Measurements from ENCODE around the gene UCK1.

The UCK1 gene

DNA sequence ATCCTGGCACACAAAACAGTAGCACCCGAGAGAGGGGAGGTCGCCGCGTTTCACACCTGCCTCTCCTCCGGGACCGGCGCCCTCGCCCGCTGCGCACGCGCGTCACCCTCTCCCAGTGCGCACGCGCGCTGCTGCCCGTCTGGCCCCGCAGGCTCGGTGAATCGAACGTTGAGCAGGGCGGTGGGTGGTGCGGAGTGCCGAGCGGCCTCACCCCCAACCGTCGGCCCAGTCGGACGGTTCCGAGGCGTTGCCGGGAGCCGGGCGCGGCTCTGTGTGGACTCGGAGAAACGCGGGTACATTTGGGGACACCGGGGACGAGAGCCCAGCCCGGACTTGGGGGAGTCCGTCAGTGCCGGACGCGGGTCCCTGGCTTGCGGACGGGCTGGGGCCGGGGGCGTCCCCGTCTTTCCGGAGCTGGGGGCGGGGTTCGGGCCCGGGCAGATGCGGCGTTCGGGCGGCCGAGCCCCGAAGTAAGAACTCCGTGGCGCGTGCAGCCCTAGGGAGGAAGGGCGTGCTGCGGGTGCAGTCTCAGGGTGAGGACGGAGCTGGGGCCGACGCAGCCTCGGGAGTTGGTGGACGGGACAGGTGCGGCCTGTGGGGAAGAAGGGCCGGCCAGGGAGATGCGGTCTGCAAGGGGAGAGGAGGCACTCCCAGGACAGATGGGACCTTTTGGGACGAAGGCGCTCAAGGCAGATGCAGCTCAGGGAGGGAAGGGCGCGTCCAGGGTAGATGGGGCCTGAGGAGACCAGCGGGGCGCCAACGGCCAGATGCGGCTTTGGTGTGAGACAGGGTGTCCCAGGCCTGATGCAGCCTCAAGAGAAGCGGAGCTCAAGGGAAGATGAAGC lies 28.1 kb downstream of the UCK1 start, which contains the start of gene POMT1:
Gene POMT1 (plus strand): TSS at position 138 of the 845 bp plus-strand sequence. CDS start 1,301 bp downstream, outside the sequence.
- Histone ChIP-seq H3K27ac (replicated peaks) (peak within 1 kb of the TSS; percentile 78), H3K4me3 (replicated peaks; ENCODE audit: insufficient read depth, low read length) (peak within 1 kb of the TSS; percentile 84), H3K27me3 (ENCODE audit: insufficient read depth, poor library complexity, severe bottlenecking) (no peaks in the 10 kb centered on the region)
- DNase-seq (ENCODE audit: low read depth in 1 of 2, low spot score in 1 of 2): peak; percentile 75 to 84
- no peak for TF ChIP-seq GABPA (IDR thresholded peaks at IDR 0.05; ENCODE audit: low read depth)
- TF ChIP-seq, protein P1, sequence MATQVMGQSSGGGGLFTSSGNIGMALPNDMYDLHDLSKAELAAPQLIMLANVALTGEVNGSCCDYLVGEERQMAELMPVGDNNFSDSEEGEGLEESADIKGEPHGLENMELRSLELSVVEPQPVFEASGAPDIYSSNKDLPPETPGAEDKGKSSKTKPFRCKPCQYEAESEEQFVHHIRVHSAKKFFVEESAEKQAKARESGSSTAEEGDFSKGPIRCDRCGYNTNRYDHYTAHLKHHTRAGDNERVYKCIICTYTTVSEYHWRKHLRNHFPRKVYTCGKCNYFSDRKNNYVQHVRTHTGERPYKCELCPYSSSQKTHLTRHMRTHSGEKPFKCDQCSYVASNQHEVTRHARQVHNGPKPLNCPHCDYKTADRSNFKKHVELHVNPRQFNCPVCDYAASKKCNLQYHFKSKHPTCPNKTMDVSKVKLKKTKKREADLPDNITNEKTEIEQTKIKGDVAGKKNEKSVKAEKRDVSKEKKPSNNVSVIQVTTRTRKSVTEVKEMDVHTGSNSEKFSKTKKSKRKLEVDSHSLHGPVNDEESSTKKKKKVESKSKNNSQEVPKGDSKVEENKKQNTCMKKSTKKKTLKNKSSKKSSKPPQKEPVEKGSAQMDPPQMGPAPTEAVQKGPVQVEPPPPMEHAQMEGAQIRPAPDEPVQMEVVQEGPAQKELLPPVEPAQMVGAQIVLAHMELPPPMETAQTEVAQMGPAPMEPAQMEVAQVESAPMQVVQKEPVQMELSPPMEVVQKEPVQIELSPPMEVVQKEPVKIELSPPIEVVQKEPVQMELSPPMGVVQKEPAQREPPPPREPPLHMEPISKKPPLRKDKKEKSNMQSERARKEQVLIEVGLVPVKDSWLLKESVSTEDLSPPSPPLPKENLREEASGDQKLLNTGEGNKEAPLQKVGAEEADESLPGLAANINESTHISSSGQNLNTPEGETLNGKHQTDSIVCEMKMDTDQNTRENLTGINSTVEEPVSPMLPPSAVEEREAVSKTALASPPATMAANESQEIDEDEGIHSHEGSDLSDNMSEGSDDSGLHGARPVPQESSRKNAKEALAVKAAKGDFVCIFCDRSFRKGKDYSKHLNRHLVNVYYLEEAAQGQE (IDR thresholded peaks at IDR 0.05; ENCODE audit: insufficient replicate concordance, low read depth): peak; percentile 18
- TF ChIP-seq POLR2AphosphoS5 (IDR thresholded peaks at IDR 0.05; ENCODE audit: low read depth): peak; percentile 41; the same call in 1 of the 2 replicates

DNA sequence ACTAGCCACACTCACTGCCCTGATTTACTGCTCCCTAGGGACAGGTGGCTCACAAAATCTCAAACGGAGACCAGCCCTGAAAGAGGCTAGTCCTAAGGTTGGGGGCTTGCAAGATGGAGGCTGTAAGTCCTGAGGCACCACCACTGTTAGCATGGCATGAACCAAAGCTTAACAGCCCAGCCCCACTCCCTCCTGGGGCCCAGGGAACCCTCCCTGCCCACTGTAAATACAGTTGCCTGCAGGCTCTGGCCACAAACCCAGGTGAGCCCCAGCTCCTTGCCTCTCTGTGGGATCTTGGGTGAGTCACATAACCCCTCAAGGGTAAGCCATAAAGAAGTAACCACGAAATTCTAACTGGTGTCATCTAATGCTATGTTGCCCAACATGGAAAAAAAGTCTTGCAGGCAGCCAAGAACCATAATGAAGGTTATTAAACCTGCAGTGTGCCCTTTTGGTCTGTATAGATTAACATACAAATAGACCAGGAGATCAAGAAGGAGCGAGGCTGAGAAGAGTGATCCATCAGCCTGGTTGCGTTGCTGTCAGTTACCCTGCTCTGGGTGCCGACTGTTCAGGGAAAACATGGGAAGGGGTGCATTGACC lies 30.0 kb downstream of the UCK1 start:
- Histone ChIP-seq H3K27me3 (ENCODE audit: insufficient read depth, poor library complexity, severe bottlenecking) (no peaks in the 10 kb centered on the region), H3K27ac (replicated peaks) (no peak overlapping the region; the same call in none of the 2 replicates), H3K4me3 (replicated peaks; ENCODE audit: insufficient read depth, low read length) (no peak overlapping the region)
- TF ChIP-seq, protein P2, sequence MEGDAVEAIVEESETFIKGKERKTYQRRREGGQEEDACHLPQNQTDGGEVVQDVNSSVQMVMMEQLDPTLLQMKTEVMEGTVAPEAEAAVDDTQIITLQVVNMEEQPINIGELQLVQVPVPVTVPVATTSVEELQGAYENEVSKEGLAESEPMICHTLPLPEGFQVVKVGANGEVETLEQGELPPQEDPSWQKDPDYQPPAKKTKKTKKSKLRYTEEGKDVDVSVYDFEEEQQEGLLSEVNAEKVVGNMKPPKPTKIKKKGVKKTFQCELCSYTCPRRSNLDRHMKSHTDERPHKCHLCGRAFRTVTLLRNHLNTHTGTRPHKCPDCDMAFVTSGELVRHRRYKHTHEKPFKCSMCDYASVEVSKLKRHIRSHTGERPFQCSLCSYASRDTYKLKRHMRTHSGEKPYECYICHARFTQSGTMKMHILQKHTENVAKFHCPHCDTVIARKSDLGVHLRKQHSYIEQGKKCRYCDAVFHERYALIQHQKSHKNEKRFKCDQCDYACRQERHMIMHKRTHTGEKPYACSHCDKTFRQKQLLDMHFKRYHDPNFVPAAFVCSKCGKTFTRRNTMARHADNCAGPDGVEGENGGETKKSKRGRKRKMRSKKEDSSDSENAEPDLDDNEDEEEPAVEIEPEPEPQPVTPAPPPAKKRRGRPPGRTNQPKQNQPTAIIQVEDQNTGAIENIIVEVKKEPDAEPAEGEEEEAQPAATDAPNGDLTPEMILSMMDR (IDR thresholded peaks at IDR 0.05; ENCODE audit: insufficient read depth, low read length): no peak
- TF ChIP-seq POLR2AphosphoS5 (IDR thresholded peaks at IDR 0.05; ENCODE audit: low read depth): peak; percentile 64
- TF ChIP-seq SPI1 (IDR thresholded peaks at IDR 0.05; ENCODE audit: borderline replicate concordance, low read depth): no peak
- TF ChIP-seq GABPA (IDR thresholded peaks at IDR 0.05; ENCODE audit: low read depth): no peak
- TF ChIP-seq, protein P1 (IDR thresholded peaks at IDR 0.05; ENCODE audit: insufficient replicate concordance, low read depth): no peak
- DNase-seq (ENCODE audit: low read depth in 1 of 2, low spot score in 1 of 2): peak; percentile 61 to 69

DNA sequence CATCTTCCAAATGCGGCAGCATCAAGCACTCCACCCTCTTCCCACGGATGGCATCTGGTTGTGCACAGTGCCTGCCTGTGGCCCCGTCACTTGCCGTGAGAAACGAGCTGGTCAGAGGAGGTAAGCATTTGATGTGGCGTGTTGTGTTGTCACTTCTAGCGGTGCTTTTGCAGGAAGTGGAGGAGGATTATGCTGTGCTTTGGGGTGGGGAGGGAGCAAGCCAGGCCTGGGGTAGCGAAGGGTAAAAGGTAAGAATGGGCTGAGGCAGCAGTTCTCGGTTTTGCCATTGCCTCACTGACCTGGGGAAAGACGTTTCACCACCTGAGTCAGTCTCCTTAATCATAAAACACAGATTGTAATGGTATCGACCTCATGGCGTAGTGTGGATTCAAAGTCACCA lies 30.7 kb downstream of the UCK1 start:
- no peak overlapping the region for H3K4me3 ChIP-seq (replicated peaks; ENCODE audit: insufficient read depth, low read length)
- no peaks in the 10 kb centered on the region for H3K27me3 ChIP-seq (ENCODE audit: insufficient read depth, poor library complexity, severe bottlenecking)
- TF ChIP-seq GABPA (IDR thresholded peaks at IDR 0.05; ENCODE audit: low read depth) (no peak), POLR2AphosphoS5 (IDR thresholded peaks at IDR 0.05; ENCODE audit: low read depth) (no peak; the same call in 1 of the 2 replicates), SPI1 (IDR thresholded peaks at IDR 0.05; ENCODE audit: borderline replicate concordance, low read depth) (no peak)
- TF ChIP-seq, protein P2 (IDR thresholded peaks at IDR 0.05; ENCODE audit: insufficient read depth, low read length): no peak
- TF ChIP-seq, protein P1 (IDR thresholded peaks at IDR 0.05; ENCODE audit: insufficient replicate concordance, low read depth): no peak
- no peak overlapping the region; the same call in 1 of the 2 replicates for H3K27ac ChIP-seq (replicated peaks)
- peak in 1 of 2 experiments; percentile 28 for DNase-seq (ENCODE audit: low read depth in 1 of 2, low spot score in 1 of 2)
